Medulla oblongata (tissue), 1 donor: Measurements from ENCODE around the gene INPP5D.
"Not testable (repeated sequence)": the region's sequence is repeated elsewhere in the genome, so short reads cannot be mapped to it uniquely, and the experiment has no call there.

Experiments used
- DNase-seq: peaks from one replicate; pipeline ENCODE4 v3.0.0-alpha.2; 2015; ENCODE audit errors: extremely low spot score

The INPP5D gene

GRCh38 chr2:233143700-233144331, 83.7 kb downstream of the INPP5D start:
- no peak for DNase-seq

DNA sequence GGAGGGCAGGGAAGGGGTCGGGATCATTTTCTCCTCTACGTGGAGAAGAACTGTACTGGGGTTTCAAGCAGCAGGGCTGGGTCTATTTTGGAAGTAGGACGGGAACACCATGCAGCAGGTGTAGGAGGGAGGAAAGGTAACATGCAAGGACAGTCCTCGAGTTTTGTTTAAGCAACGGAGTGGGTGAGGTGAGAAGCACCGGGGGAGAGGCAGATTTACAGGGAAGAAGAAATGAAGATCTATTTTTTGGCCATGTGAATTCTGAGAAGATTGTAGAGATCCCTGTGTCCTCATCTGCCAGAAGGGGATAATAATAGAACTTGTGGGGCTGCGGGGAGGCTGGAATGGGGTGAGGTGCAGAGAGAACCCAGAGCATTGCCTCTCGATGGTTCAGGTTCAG, 85.6 kb downstream of the INPP5D start:
- no peak for DNase-seq

DNA sequence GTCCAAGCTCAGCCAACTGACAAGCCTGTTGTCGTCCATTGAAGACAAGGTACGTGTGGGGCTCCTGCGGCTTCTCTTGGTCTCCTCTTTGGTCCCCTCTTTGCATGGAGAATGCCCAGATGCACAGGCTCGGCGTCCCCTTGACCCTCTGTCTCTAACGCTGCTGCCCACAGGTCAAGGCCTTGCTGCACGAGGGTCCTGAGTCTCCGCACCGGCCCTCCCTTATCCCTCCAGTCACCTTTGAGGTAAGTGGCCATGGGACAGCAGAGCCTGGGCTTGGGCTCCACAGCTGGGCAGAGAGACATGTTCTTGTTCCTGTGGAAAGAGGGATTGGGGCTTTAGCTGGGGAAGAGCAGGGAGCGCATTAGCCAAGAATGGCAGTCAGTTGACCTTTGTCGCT, 86.1 kb downstream of the INPP5D start:
- no peak for DNase-seq

- DNase-seq: no peak
Observed at GRCh38 chr2:233147136-233147828, 87.1 kb downstream of the INPP5D start.

DNA sequence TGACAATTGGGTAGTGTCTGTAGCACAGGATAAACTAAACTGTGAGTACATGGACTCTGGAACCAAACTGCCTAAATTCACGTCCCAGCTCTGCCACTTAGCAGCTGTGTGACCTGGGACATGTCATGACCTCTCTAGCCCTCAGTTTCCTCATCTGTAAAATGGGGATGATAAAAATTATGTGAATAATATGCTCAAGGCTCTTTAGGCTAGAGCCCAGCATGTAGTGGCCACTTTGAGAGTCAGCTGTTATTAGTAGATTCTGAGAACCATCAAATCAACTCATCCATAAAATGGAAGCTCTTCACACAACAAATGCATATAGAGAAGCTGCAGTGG, 87.7 kb downstream of the INPP5D start:
- no peak for DNase-seq

DNA sequence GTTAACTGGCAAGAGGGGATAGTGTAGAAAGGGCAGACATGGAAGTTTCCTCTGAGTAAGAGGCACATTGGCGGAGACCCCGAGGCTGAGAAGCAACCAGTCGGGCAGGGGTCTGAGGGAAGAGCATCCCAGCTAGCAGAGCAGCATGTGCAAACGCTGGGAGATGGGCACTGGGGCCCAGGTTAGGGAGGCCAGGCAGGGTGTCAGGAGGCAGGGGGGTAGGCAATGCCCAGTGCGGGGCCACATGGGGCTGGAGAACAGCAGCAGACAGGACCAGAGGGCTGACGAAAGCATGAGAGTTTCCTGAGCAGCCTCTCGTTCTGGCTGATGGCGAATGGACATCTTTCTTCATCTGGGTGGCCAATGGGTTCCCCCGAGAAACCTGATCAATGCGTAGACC, 88.2 kb downstream of the INPP5D start:
- no peak for DNase-seq

DNA sequence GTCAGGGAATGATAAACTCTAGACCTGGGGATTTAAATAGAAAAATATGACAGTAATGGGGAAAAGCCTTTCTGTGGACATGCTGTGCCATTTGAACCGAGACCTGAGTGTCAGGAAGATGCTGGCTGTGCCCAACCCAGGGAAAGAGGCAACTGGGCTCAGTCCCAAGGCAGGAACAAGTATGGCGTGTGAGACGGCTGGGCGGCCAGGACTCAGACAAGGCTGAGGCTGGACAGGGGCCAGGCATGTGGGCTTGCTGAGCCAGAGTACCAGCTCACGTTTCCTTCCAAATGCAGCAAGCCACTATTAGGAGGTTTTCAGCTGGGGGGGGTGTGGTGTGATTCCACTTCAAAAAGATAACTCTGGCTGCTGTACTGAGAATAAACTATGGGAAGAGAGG, 92.4 kb downstream of the INPP5D start:
- peak; percentile 16 for DNase-seq

DNA sequence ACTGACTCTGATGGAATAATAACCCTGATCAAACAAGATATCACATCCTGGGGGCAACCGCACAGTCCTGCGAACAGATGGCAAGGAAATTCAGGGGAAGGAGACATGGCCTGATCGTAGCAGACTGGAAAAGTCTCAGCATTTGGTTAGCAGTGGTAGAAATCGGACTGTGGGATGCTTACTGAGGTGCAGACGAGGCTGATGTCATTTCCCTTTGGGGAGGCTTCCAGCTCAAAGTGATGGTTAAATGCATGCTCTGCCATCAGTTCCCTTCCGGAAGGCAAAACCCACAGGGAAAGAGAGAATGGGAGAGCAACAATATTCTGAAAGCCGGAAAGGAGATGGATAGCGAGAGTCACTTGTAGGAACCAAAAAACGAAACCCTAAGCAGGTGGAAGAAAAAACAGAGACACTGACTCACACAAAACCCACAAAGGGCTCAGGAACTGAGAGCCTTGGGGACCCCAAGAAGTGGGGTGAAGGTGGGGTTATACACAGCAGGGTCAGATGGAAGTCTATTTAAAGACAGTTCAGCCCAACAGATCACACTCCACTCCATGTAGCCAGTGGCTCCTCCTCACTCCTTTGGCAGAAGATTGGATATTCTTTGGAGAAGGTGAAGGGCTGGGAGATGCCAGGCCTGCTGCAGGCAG, 93.1 kb downstream of the INPP5D start:
- no peak for DNase-seq

- no peak for DNase-seq
Observed at GRCh38 chr2:233156001-233156400, 95.9 kb downstream of the INPP5D start.

DNA sequence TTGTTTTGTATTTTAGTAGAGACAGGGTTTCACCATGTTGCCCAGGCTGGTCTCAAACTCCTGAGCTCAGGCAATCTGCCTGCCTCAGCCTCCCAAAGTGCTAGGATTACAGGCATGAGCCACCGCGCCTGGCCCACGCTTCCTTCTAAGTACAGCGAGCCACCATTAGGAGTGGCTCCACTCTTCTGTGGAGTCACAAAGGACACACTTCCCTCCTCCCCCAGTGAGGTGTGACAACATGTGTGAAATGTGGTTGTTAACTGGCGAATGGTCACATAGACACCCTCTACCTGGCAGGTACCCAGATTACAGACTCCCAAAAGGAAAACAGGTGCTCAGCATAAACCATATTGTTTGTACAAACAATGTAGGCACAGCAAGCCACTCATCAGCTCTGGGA, 96.3 kb downstream of the INPP5D start:
- DNase-seq: not testable (repeated sequence)

GRCh38 chr2:233161730-233162129, 101.6 kb downstream of the INPP5D start:
- DNase-seq: no peak

GRCh38 chr2:233162770-233163169, 102.6 kb downstream of the INPP5D start:
- no peak for DNase-seq

- no peak for DNase-seq
Observed at GRCh38 chr2:233163486-233164103, 103.5 kb downstream of the INPP5D start.

- no peak for DNase-seq
Observed at GRCh38 chr2:233164128-233164635, 104.0 kb downstream of the INPP5D start.

- DNase-seq: no peak
Observed at GRCh38 chr2:233164967-233165366, 104.8 kb downstream of the INPP5D start.

GRCh38 chr2:233165543-233165894, 105.4 kb downstream of the INPP5D start:
- no peak for DNase-seq

GRCh38 chr2:233165895-233166661, 105.9 kb downstream of the INPP5D start:
- DNase-seq: no peak

DNA sequence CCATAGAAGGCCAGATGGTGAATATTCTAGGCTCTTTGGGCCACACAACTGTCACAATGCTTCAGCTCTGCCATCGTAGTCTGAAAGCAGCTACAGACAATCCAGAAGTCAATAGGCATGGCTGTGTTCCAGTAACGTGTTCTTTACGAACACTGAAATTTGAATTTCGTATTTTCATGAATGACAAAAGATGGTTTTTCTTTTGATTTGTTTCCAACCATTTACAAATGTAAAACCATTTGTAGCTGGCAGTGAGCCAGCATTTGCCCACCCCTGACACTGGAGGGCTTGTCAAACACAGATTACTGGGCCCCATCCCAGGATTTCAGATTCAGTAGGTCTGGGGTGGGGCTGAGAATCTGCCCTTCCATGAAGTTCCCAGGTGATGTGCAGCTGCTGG, 108.3 kb downstream of the INPP5D start:
- peak; percentile 8 for DNase-seq

- DNase-seq: no peak
Observed at GRCh38 chr2:233168919-233169318, 108.8 kb downstream of the INPP5D start.

DNA sequence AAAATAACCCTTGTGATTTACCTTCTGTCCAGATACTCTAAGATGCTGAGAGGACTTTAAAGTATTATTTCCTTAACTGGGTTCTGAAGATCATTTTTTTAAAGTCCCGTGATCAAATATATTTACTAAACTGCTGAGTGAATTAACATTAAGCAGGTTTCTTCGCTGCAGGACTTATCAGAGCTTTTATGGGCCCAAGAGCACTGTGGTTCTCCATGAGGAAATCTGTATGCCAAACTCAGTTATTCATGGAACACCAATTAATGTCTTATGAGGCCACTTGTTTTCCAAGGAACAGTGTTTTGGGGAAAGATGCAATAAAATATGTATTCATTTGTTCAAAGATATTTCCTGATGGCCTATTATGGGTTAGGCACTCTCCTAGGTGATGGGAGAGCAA, 111.2 kb downstream of the INPP5D start:
- no peak for DNase-seq

GRCh38 chr2:233173115-233173514, 113.0 kb downstream of the INPP5D start:
- no peak for DNase-seq

DNA sequence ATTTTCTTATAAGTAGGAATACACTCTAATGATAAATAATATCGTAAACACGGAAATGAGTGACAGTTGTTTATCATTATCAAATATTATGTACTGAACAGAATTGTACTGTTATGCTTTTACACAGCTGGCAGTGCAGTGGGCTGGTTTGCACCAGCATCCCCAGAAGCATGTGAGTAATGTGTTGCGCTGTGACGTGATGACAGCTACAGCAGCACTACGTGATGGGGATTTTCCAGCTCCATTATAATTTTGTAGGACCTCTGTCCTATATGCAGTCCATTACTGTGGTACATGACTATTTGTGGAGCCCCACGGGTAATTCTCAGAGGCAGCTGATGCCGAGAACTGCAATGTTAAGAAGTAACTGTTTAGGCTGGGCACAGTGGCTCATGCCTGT, 114.0 kb downstream of the INPP5D start:
- no peak for DNase-seq
